ENCODE measurements around the gene PPP1R7. TPM values are rescaled to one million over a fixed set of nuclear protein-coding genes. Genes with fewer than 3 reads are reported as not detected.

PPP1R7 gene
- polyA plus RNA-seq, 1 of the 3 experiments (the other 2 are of a cell fraction), result 56.9 TPM

DNA sequence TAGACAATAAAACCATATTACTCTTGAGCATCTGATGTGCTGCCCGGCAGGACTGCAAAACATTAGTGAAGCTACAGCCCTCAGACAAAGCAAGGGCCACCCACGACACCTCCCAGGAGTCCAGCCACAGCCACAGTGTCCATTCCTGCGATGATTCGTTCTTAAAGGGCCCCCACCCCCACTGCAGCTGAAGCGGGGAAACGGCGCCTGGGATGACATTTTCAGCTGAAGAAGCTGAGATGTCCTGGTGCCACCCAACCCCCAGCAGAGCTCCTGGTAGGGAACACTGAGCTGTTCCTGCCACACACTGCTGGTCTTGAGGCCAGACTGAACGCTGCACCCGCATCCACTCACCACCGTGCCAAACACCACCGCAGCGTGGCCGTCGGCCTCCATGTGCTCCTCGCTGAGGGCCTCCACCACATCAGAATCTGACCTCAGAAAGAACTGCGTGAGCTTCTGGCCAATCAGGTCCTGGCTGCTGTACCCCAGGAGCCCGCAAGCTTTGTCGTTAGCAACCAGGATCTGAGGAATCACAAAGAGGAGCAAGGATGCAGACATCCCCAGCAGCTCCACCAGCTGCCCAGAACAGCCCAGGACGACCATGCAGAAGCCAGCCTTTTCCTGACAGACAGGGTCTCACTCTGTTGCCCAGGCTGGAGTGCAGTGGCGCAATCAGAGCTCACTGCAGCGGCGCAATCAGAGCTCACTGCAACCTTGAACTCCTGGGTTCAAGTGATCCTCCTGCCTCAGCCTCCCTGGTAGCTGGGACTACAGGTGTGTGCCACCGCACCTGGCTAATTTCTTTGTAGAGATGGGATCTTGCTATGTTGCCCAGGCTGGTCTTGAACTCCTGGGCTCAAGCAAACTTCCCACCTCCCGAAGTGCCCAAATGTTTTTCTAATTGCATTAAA lies 10.5 kb upstream of the PPP1R7 start:
- DNase-seq, result no peak
- Histone ChIP-seq H3F3A (replicated peaks; ENCODE audit: insufficient read depth) (no peaks in the 10 kb centered on the region), H3K9ac (no peak overlapping the region), H3K27me3 (ENCODE audit: insufficient read depth) (no peaks in the 10 kb centered on the region), H2AFZ (ENCODE audit: low read depth) (no peak overlapping the region), H3K4me2 (no peak overlapping the region), H3K36me3 (replicated peaks in 1 of 2; ENCODE audit: control insufficient read depth in 1 of 2, insufficient read depth in 2 of 2, low read length in 1 of 2) (no peaks in the 10 kb centered on the region), H3K9me2 (no peaks in the 10 kb centered on the region), H3K9me3 (no peaks in the 10 kb centered on the region), H3K27ac (ENCODE audit: low read depth in 2 of 2, low read length in 1 of 2) (no peak overlapping the region), H4K20me1 (ENCODE audit: insufficient read depth) (no peaks in the 10 kb centered on the region), H3K79me2 (ENCODE audit: insufficient read depth) (no peaks in the 10 kb centered on the region), H3K4me1 (ENCODE audit: control insufficient read depth in 1 of 2, insufficient read depth in 2 of 2, low read depth in 1 of 2, low read length in 1 of 2) (no peaks in the 10 kb centered on the region), H3K4me3 (ENCODE audit: low read depth in 2 of 2, low read length in 1 of 2) (no peak overlapping the region)
- POLR2A ChIA-PET, result no interaction called here
- TF ChIP-seq SIN3A (IDR thresholded peaks at IDR 0.05; ENCODE audit: borderline replicate concordance, low read depth, low read length), result no peak
- TF ChIP-seq, protein P1, sequence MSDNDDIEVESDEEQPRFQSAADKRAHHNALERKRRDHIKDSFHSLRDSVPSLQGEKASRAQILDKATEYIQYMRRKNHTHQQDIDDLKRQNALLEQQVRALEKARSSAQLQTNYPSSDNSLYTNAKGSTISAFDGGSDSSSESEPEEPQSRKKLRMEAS (IDR thresholded peaks at IDR 0.05; ENCODE audit: low read depth), result no peak
- TF ChIP-seq TEAD4 (IDR thresholded peaks at IDR 0.05; ENCODE audit: borderline replicate concordance, insufficient read depth), result no peak
- TF ChIP-seq FOSL2 (IDR thresholded peaks at IDR 0.05; ENCODE audit: borderline replicate concordance, low read depth), result no peak
- no peak for TF ChIP-seq GATA2 (CRISPR knock-in tag; IDR thresholded peaks at IDR 0.05)
- no peak for TF ChIP-seq TCF12 (IDR thresholded peaks at IDR 0.05)
- no peak for TF ChIP-seq SMC3 (IDR thresholded peaks at IDR 0.05; ENCODE audit: low read depth, low read length)
- no peak for TF ChIP-seq FOXM1 (IDR thresholded peaks at IDR 0.05; ENCODE audit: low read depth)
- no peak for TF ChIP-seq MXI1 (IDR thresholded peaks at IDR 0.05; ENCODE audit: low read depth, low read length)
- TF ChIP-seq NRF1 (IDR thresholded peaks at IDR 0.05; ENCODE audit: low read depth, low read length), result no peak
- TF ChIP-seq, protein P2, sequence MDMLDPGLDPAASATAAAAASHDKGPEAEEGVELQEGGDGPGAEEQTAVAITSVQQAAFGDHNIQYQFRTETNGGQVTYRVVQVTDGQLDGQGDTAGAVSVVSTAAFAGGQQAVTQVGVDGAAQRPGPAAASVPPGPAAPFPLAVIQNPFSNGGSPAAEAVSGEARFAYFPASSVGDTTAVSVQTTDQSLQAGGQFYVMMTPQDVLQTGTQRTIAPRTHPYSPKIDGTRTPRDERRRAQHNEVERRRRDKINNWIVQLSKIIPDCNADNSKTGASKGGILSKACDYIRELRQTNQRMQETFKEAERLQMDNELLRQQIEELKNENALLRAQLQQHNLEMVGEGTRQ (IDR thresholded peaks at IDR 0.05; ENCODE audit: borderline replicate concordance, low read depth, low read length), result no peak
- TF ChIP-seq, protein P3, sequence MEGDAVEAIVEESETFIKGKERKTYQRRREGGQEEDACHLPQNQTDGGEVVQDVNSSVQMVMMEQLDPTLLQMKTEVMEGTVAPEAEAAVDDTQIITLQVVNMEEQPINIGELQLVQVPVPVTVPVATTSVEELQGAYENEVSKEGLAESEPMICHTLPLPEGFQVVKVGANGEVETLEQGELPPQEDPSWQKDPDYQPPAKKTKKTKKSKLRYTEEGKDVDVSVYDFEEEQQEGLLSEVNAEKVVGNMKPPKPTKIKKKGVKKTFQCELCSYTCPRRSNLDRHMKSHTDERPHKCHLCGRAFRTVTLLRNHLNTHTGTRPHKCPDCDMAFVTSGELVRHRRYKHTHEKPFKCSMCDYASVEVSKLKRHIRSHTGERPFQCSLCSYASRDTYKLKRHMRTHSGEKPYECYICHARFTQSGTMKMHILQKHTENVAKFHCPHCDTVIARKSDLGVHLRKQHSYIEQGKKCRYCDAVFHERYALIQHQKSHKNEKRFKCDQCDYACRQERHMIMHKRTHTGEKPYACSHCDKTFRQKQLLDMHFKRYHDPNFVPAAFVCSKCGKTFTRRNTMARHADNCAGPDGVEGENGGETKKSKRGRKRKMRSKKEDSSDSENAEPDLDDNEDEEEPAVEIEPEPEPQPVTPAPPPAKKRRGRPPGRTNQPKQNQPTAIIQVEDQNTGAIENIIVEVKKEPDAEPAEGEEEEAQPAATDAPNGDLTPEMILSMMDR (IDR thresholded peaks at IDR 0.05), result no peak
- TF ChIP-seq FOXJ3 (CRISPR knock-in tag; IDR thresholded peaks at IDR 0.05), result no peak
- TF ChIP-seq RCOR1 (IDR thresholded peaks at IDR 0.05; ENCODE audit: low read length), result no peak
- TF ChIP-seq, protein P4, sequence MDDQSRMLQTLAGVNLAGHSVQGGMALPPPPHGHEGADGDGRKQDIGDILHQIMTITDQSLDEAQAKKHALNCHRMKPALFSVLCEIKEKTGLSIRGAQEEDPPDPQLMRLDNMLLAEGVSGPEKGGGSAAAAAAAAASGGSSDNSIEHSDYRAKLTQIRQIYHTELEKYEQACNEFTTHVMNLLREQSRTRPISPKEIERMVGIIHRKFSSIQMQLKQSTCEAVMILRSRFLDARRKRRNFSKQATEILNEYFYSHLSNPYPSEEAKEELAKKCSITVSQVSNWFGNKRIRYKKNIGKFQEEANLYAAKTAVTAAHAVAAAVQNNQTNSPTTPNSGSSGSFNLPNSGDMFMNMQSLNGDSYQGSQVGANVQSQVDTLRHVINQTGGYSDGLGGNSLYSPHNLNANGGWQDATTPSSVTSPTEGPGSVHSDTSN (IDR thresholded peaks at IDR 0.05), result no peak
- TF ChIP-seq ELF1 (IDR thresholded peaks at IDR 0.05), result no peak
- TF ChIP-seq POLR2AphosphoS5 (IDR thresholded peaks at IDR 0.05; ENCODE audit: low read depth, low read length), result no peak
- 94% methylated on average over 16 of the region's 24 CpGs for WGBS (ENCODE audit: low lambda C conversion rate)
- CTCF ChIA-PET, result interaction anchor here (0.9 kb wide), 1 partner anchor 225 kb away, joined by 3 read pairs; no protein-coding TSS in a partner anchor
